Endothelial cell of umbilical vein (primary cell): Measurements from ENCODE around the gene ZMIZ1. TPM values are rescaled to one million over a fixed set of nuclear protein-coding genes. Genes with fewer than 3 reads are reported as not detected.

Experiments
- BruUV-seq: library from RNA; stranded (reverse); fragments of 400-500 nt; replicated peaks from 2 replicates; lab custom pipeline; 2021; lab: Mats Ljungman, UMichigan
- CTCF ChIA-PET: fragments of 300-600, 350-600 bp; sonication (Branson Sonifier 250); formaldehyde crosslinking; loops from one replicate; lab custom pipeline; 2021; ENCODE audit warnings: antibody characterized with exemption, inconsistent platforms; lab: Charles Lee
- POLR2A ChIA-PET: fragments of 300-600, 350-600 bp; sonication (Branson Sonifier 250); formaldehyde crosslinking; loops from one replicate; lab custom pipeline; 2021; ENCODE audit warnings: antibody characterized with exemption, inconsistent platforms; lab: Charles Lee
- DNase-seq: peaks from one replicate; pipeline ENCODE4 v3.0.0-alpha.2; 2011; ENCODE audit warnings: low read depth, low spot score
- FAIRE-seq: peaks from 2 replicates; lab custom pipeline; 2011; peaks lifted over from hg19 to GRCh38; lab: Jason Lieb, UNC
- H2AFZ ChIP-seq: 2 replicates; pipeline ENCODE4 v1.6.0; 2012; ENCODE audit warnings: low read depth, low read length, control low read depth, inconsistent platforms
- H3K27ac ChIP-seq: 2 replicates; pipeline ENCODE4 v1.5.1; 2011; ENCODE audit warnings: low read depth, mild to moderate bottlenecking, control low read depth, low read length, moderate library complexity; ENCODE audit not compliant: insufficient read depth
- H3K27me3 ChIP-seq, 2 experiments: 2 replicates each; pipeline versions ENCODE4 v1.6.0 to v1.6.1; 2011; ENCODE audit warnings: low read length in 2 of 2, mixed read lengths in 1 of 2; ENCODE audit not compliant: control insufficient read depth in 2 of 2, insufficient read depth in 2 of 2
- H3K36me3 ChIP-seq, 2 experiments: 2 replicates in 1 of 2; 3 replicates in 1 of 2; pipeline ENCODE4 v1.5.1; 2011; ENCODE audit warnings: low read length in 2 of 2, mild to moderate bottlenecking in 1 of 2, moderate library complexity in 1 of 2; ENCODE audit not compliant: control insufficient read depth in 2 of 2, insufficient read depth in 2 of 2; ENCODE audit errors: extremely low read depth in 1 of 2
- H3K4me1 ChIP-seq: 3 replicates; pipeline ENCODE4 v1.5.1; 2011; ENCODE audit warnings: mild to moderate bottlenecking, low read length; ENCODE audit not compliant: control insufficient read depth, insufficient read depth; ENCODE audit errors: extremely low read depth
- H3K4me2 ChIP-seq: 2 replicates; pipeline ENCODE4 v1.6.1; 2011; ENCODE audit warnings: low read length, control low read depth, mixed read lengths; ENCODE audit not compliant: insufficient read depth
- H3K4me3 ChIP-seq, 3 experiments: fragments of 200-600 bp in 1 of 3; sonication (generic), shearing (Covaris generic) in 1 of 3; replicated peaks in 1 of 3; 2 replicates each; pipeline ENCODE4 v1.5.1; 2011 to 2016; ENCODE audit warnings: control low read depth in 3 of 3, low read length in 3 of 3, mild to moderate bottlenecking in 2 of 3, inconsistent platforms in 1 of 3, low read depth in 1 of 3, moderate library complexity in 1 of 3; ENCODE audit not compliant: insufficient read depth in 1 of 3
- H3K79me2 ChIP-seq: 2 replicates; pipeline ENCODE4 v1.6.0; 2012; ENCODE audit warnings: low read length, inconsistent platforms; ENCODE audit not compliant: control insufficient read depth, insufficient read depth
- H3K9ac ChIP-seq: replicated peaks from 2 replicates; pipeline ENCODE3; 2011; ENCODE audit warnings: low read length, control low read depth; ENCODE audit not compliant: insufficient read depth; ENCODE audit errors: extremely low read depth
- H3K9me1 ChIP-seq: replicated peaks from 3 replicates; pipeline ENCODE4 v1.6.0; 2011; ENCODE audit warnings: mild to moderate bottlenecking, low read length; ENCODE audit not compliant: control insufficient read depth, insufficient read depth; ENCODE audit errors: extremely low read depth
- H3K9me3 ChIP-seq: replicated peaks from 2 replicates; pipeline ENCODE4 v1.5.1; 2012; ENCODE audit warnings: low read length, inconsistent platforms; ENCODE audit not compliant: control insufficient read depth, insufficient read depth
- H4K20me1 ChIP-seq: replicated peaks from 2 replicates; pipeline ENCODE3; 2011; ENCODE audit warnings: mild to moderate bottlenecking, low read length; ENCODE audit not compliant: control insufficient read depth, insufficient read depth; ENCODE audit errors: extremely low read depth
- CTCF ChIP-seq, 2 donors: IDR thresholded peaks; 1 replicate in 1 of 2; 2 replicates in 1 of 2; pipeline ENCODE4 v1.5.1; 2011; ENCODE audit warnings: low read length in 2 of 2, mild to moderate bottlenecking in 2 of 2, moderate library complexity in 2 of 2, control low read depth in 1 of 2, inconsistent platforms in 1 of 2, low read depth in 1 of 2; ENCODE audit not compliant: insufficient read depth in 1 of 2; ENCODE audit errors: extremely low read depth in 1 of 2
- EZH2 ChIP-seq: IDR thresholded peaks from 2 replicates; pipeline ENCODE4 v1.6.1; 2012; ENCODE audit warnings: borderline replicate concordance, low read depth, mild to moderate bottlenecking, moderate library complexity, low read length, inconsistent platforms; ENCODE audit not compliant: severe bottlenecking
- FOS ChIP-seq: IDR thresholded peaks from 2 replicates; pipeline ENCODE4 v1.6.1; 2011; ENCODE audit warnings: mild to moderate bottlenecking, low read length, moderate library complexity, borderline replicate concordance; ENCODE audit not compliant: insufficient read depth
- GATA2 ChIP-seq: IDR thresholded peaks from 2 replicates; pipeline ENCODE4 v1.7.0; 2011; ENCODE audit warnings: low read depth, mild to moderate bottlenecking, moderate library complexity, mixed read lengths, low read length; ENCODE audit not compliant: insufficient read length, insufficient read depth
- JUN ChIP-seq: IDR thresholded peaks from 2 replicates; pipeline ENCODE4 v1.6.1; 2011; ENCODE audit warnings: borderline replicate concordance, low read depth; ENCODE audit not compliant: insufficient read length, insufficient read depth
- MAX ChIP-seq: IDR thresholded peaks from 2 replicates; pipeline ENCODE4 v1.6.1; 2011; ENCODE audit not compliant: insufficient read depth, insufficient read length
- MYC ChIP-seq: IDR thresholded peaks from one replicate; pipeline ENCODE4 v1.6.1; 2011; ENCODE audit warnings: mild to moderate bottlenecking, low read depth, low read length
- POLR2A ChIP-seq: IDR thresholded peaks from 2 replicates; pipeline ENCODE4 v1.6.1; 2012; ENCODE audit warnings: low read depth, mild to moderate bottlenecking, control low read depth, low read length
- POLR2AphosphoS5 ChIP-seq: IDR thresholded peaks from 2 replicates; pipeline ENCODE4 v1.6.1; 2012; ENCODE audit warnings: low read depth, mild to moderate bottlenecking, control low read depth, low read length, moderate library complexity; ENCODE audit not compliant: insufficient read depth
- dilution Hi-C: fragments of 300-500 bp; cut with MboI; formaldehyde crosslinking; loops from one replicate; pipeline ENCODE4 v1.15.0; 2019; ENCODE audit warnings: low sequenced_read_pairs; ENCODE audit not compliant: extremely low pct_ligation_motif_present
- intact Hi-C: fragments of 100-400 bp; cut with micrococcal nuclease; formaldehyde crosslinking; loops from one replicate; pipeline ENCODE4 v1.10.0; 2022
- polyA plus RNA-seq, 4 experiments: library from polyadenylated mRNA; depleted of rRNA in 3 of 4; stranded (reverse) in 3 of 4; unstranded in 1 of 4; fragments of >200 nt; gene quantifications; 2 replicates each; pipeline versions ENCODE4 v1.2.1 to v1.2.3, GENCODE V29; 2011 to 2012; ENCODE audit warnings: missing spikeins in 1 of 4
- total RNA-seq: library from RNA; stranded (reverse); gene quantifications from 2 replicates; pipeline ENCODE4 v1.2.3, GENCODE V29; 2021

Gene ZMIZ1
- total and polyA plus RNA-seq, 2 donors (not counting 3 experiments of a cell fraction or from before 2014, with no cell fraction given): 12.5 to 46.7 TPM

- Histone ChIP-seq H3K4me2 (no peak overlapping the region), H3K36me3 (peaks cover 0 to 13% of the 10 kb centered on the region in 2 experiments), H3K9me3 (no peaks in the 10 kb centered on the region), H3K4me1 (peaks cover 46% of the 10 kb centered on the region), H3K9me1 (no peaks in the 10 kb centered on the region), H2AFZ (no peak overlapping the region), H3K27ac (no peak overlapping the region), H3K4me3 (no peak overlapping the region), H3K79me2 (no peaks in the 10 kb centered on the region), H4K20me1 (no peaks in the 10 kb centered on the region), H3K27me3 (no peaks in the 10 kb centered on the region), H3K9ac (no peak overlapping the region)
- TF ChIP-seq POLR2AphosphoS5 (no peak), JUN (no peak), MAX (no peak), GATA2 (no peak), POLR2A (no peak), FOS (no peak), EZH2 (no peak), CTCF (IDR thresholded peaks at IDR 0.05; ENCODE audit: extremely low read depth in 1 of 2, insufficient read depth in 1 of 2, low read depth in 1 of 2, low read length in 2 of 2) (no peak), MYC (no peak)
- ChIA-PET CTCF (interaction anchor here (0.8 to 1.8 kb wide), 7 partner anchors 11 to 91 kb away, joined by 3 to 9 read pairs (median 5); no protein-coding TSS in a partner anchor), POLR2A (no interaction called here)
- dilution Hi-C loops: no loop called here
- BruUV-seq: no TSS peak
- DNase-seq (no peak), FAIRE-seq (no peak)
- intact Hi-C loops: no loop called here
These were observed 74.0 kb downstream of the ZMIZ1 start for GRCh38 chr10:79142522-79143309.
